ENCODE measurements around the gene PDE6A.

The PDE6A gene

DNA sequence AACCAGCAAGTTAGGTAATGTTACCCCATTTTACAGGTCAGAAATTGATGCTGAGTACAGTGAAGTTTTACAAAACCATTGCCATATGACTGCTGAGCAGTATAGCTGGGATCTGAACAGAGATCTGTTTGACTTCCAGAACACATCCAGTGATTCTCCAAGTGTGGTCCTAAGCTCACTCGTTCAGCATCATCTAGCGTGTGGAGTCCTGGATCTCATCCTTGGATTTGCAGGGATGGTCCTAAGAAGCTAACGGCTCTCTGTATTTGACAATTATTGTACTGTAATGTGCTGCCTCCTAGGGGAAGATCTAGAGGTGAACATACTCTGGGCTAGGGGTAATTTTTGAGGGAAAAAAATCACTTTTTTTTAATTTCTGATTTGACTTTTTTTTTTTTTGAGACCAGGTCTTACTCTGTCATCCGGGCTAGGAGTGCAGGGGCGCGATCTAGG is 17.4 kb upstream of the PDE6A start:
- Histone ChIP-seq H2BK5ac (ENCODE audit: low read depth, low read length, poor library complexity, severe bottlenecking) (no peak overlapping the region), H4K8ac (ENCODE audit: low read length) (no peak overlapping the region), H3K79me1 (replicated peaks; ENCODE audit: low read length, poor library complexity, severe bottlenecking) (peaks cover 19% of the 10 kb centered on the region), H3K9me3 (ENCODE audit: control insufficient read depth, low read length) (no peaks in the 10 kb centered on the region), H3K36me3 (ENCODE audit: control insufficient read depth in 1 of 2, insufficient read depth in 2 of 2, low read depth in 1 of 2, low read length in 2 of 2) (no peaks in the 10 kb centered on the region), H3K9ac (ENCODE audit: low read length) (no peak overlapping the region), H3K27me3 (ENCODE audit: control insufficient read depth in 1 of 2, insufficient read depth in 1 of 2, low read length in 2 of 2) (no peaks in the 10 kb centered on the region), H2BK120ac (ENCODE audit: low read depth, low read length) (no peak overlapping the region), H3K4me3 (ENCODE audit: insufficient read depth in 1 of 2, low read depth in 1 of 2, low read length in 2 of 2) (peak overlapping the region in 1 of 2 experiments; percentile 89), H2BK12ac (ENCODE audit: low read length in 2 of 2) (no peak overlapping the region), H2BK15ac (ENCODE audit: low read depth, poor library complexity, severe bottlenecking) (no peak overlapping the region), H3K27ac (ENCODE audit: low read length, poor library complexity, severe bottlenecking) (no peak overlapping the region), H3K4me1 (ENCODE audit: control insufficient read depth, insufficient read depth, low read depth, low read length) (peaks cover 18% of the 10 kb centered on the region), H4K91ac (ENCODE audit: low read length) (no peak overlapping the region), H3K4me2 (ENCODE audit: low read length, poor library complexity, severe bottlenecking) (no peak overlapping the region), H2AFZ (ENCODE audit: low read depth, low read length) (no peak overlapping the region), H3K18ac (ENCODE audit: low read depth in 1 of 2, low read length in 2 of 2) (no peak overlapping the region), H3K14ac (ENCODE audit: low read length in 2 of 2) (no peak overlapping the region), H2AK5ac (ENCODE audit: low read length, severe bottlenecking) (no peak overlapping the region), H3K4ac (ENCODE audit: low read depth in 1 of 2, low read length in 2 of 2) (no peak overlapping the region), H3K23ac (ENCODE audit: low read length in 2 of 2) (no peak overlapping the region)
- peak; percentile 76 for DNase-seq
- WGBS, result 78% methylated on average over 6 of the region's 6 CpGs

DNA sequence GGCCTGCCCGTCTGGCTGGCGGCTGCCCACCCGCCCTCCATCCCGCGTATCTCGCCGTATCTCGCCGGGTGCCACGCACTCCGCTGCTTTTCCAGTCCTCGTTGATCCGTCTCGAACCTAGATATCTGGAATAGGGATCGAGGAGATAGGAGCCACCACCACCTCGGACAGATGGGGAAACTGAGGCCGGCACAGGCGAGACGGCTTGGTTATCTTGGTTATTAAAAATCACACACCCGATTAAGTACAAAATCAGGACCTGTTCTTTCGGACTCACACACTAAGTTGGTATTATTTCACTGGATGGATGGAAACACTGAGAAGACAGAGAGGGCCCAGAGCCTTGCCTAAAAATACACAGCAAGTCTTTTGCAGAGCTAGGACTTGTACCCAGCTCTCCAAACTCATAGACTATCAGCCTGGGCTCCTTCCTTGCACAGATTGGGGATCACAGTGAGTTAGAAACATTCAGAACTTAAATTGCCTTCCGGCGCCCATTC is 16.6 kb upstream of the PDE6A start:
- Histone ChIP-seq H3K9ac (ENCODE audit: low read length) (peak overlapping the region; percentile 90), H2BK15ac (ENCODE audit: low read depth, poor library complexity, severe bottlenecking) (peak overlapping the region; percentile 92), H3K4me2 (ENCODE audit: low read length, poor library complexity, severe bottlenecking) (peak overlapping the region; percentile 84), H2AK5ac (ENCODE audit: low read length, severe bottlenecking) (no peak overlapping the region), H3K27ac (ENCODE audit: low read length, poor library complexity, severe bottlenecking) (no peak overlapping the region), H3K79me1 (replicated peaks; ENCODE audit: low read length, poor library complexity, severe bottlenecking) (peaks cover 19% of the 10 kb centered on the region), H2AFZ (ENCODE audit: low read depth, low read length) (peak overlapping the region; percentile 66), H3K9me3 (ENCODE audit: control insufficient read depth, low read length) (no peaks in the 10 kb centered on the region), H3K4me1 (ENCODE audit: control insufficient read depth, insufficient read depth, low read depth, low read length) (peaks cover 19% of the 10 kb centered on the region), H4K91ac (ENCODE audit: low read length) (no peak overlapping the region), H3K18ac (ENCODE audit: low read depth in 1 of 2, low read length in 2 of 2) (peak overlapping the region; percentile 86 to 90), H4K8ac (ENCODE audit: low read length) (no peak overlapping the region), H2BK5ac (ENCODE audit: low read depth, low read length, poor library complexity, severe bottlenecking) (no peak overlapping the region), H3K27me3 (ENCODE audit: control insufficient read depth in 1 of 2, insufficient read depth in 1 of 2, low read length in 2 of 2) (no peaks in the 10 kb centered on the region), H3K4me3 (ENCODE audit: insufficient read depth in 1 of 2, low read depth in 1 of 2, low read length in 2 of 2) (peak overlapping the region; percentile 89 to 95), H2BK12ac (ENCODE audit: low read length in 2 of 2) (peak overlapping the region in 1 of 2 experiments; percentile 67), H2BK120ac (ENCODE audit: low read depth, low read length) (no peak overlapping the region), H3K14ac (ENCODE audit: low read length in 2 of 2) (peak overlapping the region in 1 of 2 experiments; percentile 97), H3K4ac (ENCODE audit: low read depth in 1 of 2, low read length in 2 of 2) (peak overlapping the region; percentile 2 to 71), H3K36me3 (ENCODE audit: control insufficient read depth in 1 of 2, insufficient read depth in 2 of 2, low read depth in 1 of 2, low read length in 2 of 2) (no peaks in the 10 kb centered on the region), H3K23ac (ENCODE audit: low read length in 2 of 2) (peak overlapping the region in 1 of 2 experiments; percentile 67)
- 10% methylated on average over 21 of the region's 23 CpGs for WGBS
- DNase-seq, result no peak

DNA sequence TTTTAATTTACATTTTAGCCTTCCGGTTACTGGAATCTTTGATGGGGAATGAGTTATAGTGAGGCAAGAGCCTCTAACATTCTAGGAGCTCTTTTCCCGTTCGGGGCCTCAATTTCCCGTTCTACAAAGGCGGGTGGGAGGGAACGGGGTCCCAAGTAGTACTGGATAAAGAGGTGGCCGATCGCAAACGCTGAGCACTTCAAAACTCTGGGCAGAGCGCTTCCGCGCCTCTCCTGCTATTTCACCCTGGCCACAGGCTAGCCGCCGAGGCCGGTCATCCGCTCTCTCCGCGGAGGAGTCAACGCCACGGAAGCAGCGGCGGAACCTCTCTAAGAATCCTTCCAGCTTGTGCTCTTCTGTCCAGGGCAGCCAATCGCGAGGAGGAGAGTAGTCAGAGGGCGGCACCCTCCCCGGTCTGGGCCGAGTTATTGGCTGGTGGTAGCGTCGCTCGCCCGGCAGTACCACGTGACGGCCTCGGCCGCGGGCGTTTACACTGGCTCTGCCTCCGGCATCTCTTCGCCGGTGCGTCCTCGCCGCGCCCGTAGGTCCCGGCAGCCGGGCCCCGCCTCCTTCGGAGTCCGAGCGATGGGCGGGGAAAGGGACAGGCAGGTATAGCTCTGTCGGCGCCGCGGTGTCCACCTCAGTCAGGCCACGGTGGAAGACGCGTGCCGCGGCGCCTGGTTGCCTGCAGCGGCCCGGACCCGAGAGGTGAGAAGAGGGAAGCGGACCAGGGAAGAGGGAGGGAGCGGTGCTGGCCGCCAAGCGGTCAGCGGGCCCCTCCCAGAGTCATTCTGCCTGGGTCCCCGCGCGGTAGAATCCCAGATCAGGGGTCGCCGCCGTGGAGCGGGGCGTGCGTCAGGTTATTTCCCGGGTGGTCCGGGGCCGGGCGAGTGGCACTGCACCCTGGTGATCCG is 15.9 kb upstream of the PDE6A start, which contains the start of gene SLC26A2:
Gene SLC26A2 (plus strand): TSS at position 487 of the 914 bp plus-strand sequence. CDS start 16,895 bp downstream, outside the sequence.
- H4K91ac ChIP-seq (ENCODE audit: low read length), result peak within 1 kb of the TSS; percentile 80
- H2BK120ac ChIP-seq (ENCODE audit: low read depth, low read length), result peak within 1 kb of the TSS; percentile 85
- WGBS, result under 1% methylated on average over 83 of the region's 84 CpGs
- peak within 1 kb of the TSS; percentile 75 for H2BK5ac ChIP-seq (ENCODE audit: low read depth, low read length, poor library complexity, severe bottlenecking)
- H3K4ac ChIP-seq (ENCODE audit: low read depth in 1 of 2, low read length in 2 of 2), result peak within 1 kb of the TSS; percentile 93 to 94
- H2BK15ac ChIP-seq (ENCODE audit: low read depth, poor library complexity, severe bottlenecking), result peak within 1 kb of the TSS; percentile 92
- H3K9ac ChIP-seq (ENCODE audit: low read length), result peak within 1 kb of the TSS; percentile 94
- peak within 1 kb of the TSS; percentile 86 to 93 for H3K18ac ChIP-seq (ENCODE audit: low read depth in 1 of 2, low read length in 2 of 2)
- H3K36me3 ChIP-seq (ENCODE audit: control insufficient read depth in 1 of 2, insufficient read depth in 2 of 2, low read depth in 1 of 2, low read length in 2 of 2), result no peaks in the 10 kb centered on the region
- H3K27me3 ChIP-seq (ENCODE audit: control insufficient read depth in 1 of 2, insufficient read depth in 1 of 2, low read length in 2 of 2), result no peaks in the 10 kb centered on the region
- H3K4me2 ChIP-seq (ENCODE audit: low read length, poor library complexity, severe bottlenecking), result peak within 1 kb of the TSS; percentile 84
- H3K9me3 ChIP-seq (ENCODE audit: control insufficient read depth, low read length), result no peaks in the 10 kb centered on the region
- H3K4me3 ChIP-seq (ENCODE audit: insufficient read depth in 1 of 2, low read depth in 1 of 2, low read length in 2 of 2), result peak within 1 kb of the TSS; percentile 89 to 95
- H4K8ac ChIP-seq (ENCODE audit: low read length), result peak within 1 kb of the TSS; percentile 93
- H2BK12ac ChIP-seq (ENCODE audit: low read length in 2 of 2), result peak within 1 kb of the TSS in 1 of 2 experiments; percentile 91
- peak within 1 kb of the TSS in 1 of 2 experiments; percentile 97 for H3K14ac ChIP-seq (ENCODE audit: low read length in 2 of 2)
- DNase-seq, result peak; percentile 99
- peaks cover 16% of the 10 kb centered on the region for H3K79me1 ChIP-seq (replicated peaks; ENCODE audit: low read length, poor library complexity, severe bottlenecking)
- H3K4me1 ChIP-seq (ENCODE audit: control insufficient read depth, insufficient read depth, low read depth, low read length), result peaks cover 19% of the 10 kb centered on the region
- H2AFZ ChIP-seq (ENCODE audit: low read depth, low read length), result peak within 1 kb of the TSS; percentile 69
- H2AK5ac ChIP-seq (ENCODE audit: low read length, severe bottlenecking), result peak within 1 kb of the TSS; percentile 25
- peak within 1 kb of the TSS; percentile 97 for H3K27ac ChIP-seq (ENCODE audit: low read length, poor library complexity, severe bottlenecking)
- H3K23ac ChIP-seq (ENCODE audit: low read length in 2 of 2), result peak within 1 kb of the TSS in 1 of 2 experiments; percentile 67

All from mesenchymal stem cell (in vitro differentiated cells and primary cell).